SKM-1 treated with dmso at 0.1 percent for 144 hours (cell line): Measurements from ENCODE around the gene SKIC3.

Experiments
- DNase-seq: peaks from one replicate; lab custom pipeline; 2025; ENCODE audit not compliant: unreplicated experiment; lab: John Stamatoyannopoulos, UW

Gene SKIC3

GRCh38 chr5:95532415-95532814, 22.4 kb downstream of the SKIC3 start:
- no peak for DNase-seq

- no peak for DNase-seq
Measured at GRCh38 chr5:95531491-95531890, 23.3 kb downstream of the SKIC3 start.

GRCh38 chr5:95530416-95530815, 24.4 kb downstream of the SKIC3 start:
- no peak for DNase-seq

- no peak for DNase-seq
Measured at GRCh38 chr5:95528565-95528964, 26.2 kb downstream of the SKIC3 start.

DNA sequence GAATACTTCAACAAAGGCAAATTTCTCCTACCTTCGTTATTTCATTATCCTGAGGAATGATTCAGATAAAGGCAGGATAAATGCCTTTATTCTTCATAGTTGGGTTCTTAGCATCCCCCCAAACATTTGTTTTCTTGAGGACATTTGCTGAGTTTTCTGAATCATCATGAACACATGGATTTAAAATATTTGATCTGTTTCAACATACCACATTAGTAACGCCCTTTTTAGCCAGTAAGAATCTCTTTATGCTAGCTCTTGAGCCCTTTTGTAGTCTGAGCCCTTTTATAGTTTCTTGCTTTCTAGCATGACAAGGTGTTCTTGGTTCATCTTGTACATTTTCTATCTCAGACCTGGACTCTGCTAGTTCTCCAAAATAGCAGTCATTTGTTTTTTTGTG, 27.9 kb downstream of the SKIC3 start:
- DNase-seq: no peak

DNA sequence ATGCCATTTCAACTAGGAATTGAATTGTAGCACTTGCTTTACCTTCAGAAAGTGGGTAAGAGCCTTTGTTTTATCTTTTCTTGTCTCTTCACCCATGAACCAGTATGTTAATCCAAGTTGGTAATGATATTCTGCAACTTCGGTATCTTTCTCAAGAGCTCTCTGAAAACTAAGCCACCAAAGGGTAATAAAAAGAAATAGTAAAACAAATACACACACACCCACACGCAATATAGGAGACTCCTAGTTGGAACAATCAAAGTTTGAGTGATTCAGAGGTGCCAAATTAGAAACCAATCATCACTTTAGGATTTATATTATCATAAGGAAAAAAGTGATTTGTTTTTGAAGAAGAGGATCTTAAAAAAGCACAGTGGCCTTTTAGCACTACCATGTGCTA, 30.4 kb downstream of the SKIC3 start:
- DNase-seq: no peak

GRCh38 chr5:95520206-95520605, 34.6 kb downstream of the SKIC3 start:
- DNase-seq: no peak

- DNase-seq: no peak
Measured at GRCh38 chr5:95519681-95520080, 35.1 kb downstream of the SKIC3 start.

- DNase-seq: no peak
Measured at GRCh38 chr5:95519151-95519550, 35.6 kb downstream of the SKIC3 start.

GRCh38 chr5:95518417-95518816, 36.4 kb downstream of the SKIC3 start:
- no peak for DNase-seq

DNA sequence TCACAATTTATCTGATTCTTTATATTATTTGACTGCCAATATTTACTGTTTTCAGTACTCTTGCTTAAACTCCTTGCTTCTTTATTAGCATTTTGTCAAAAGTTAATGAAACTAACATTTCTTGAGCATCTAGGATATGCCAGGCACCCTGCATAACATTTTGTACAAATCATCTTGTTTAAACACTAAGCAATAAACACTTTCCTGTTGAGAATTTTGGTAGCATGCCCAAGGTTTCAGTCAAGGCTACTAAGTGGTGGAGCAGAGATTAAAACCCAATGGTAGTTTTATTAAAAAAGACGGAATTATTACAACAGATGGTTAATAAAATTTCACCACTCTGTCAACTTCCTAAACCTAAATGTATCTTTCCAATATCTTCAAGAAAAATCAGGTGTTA, 43.2 kb downstream of the SKIC3 start:
- no peak for DNase-seq

GRCh38 chr5:95508550-95508949, 46.2 kb downstream of the SKIC3 start:
- DNase-seq: no peak
